SK-N-SH treated with all-trans-retinoic acid at 6 μM for 48 hours (cell line): ENCODE data around the gene ETF1.

Experiments used
- ATAC-seq: fragments of 200-7000 bp; cut with Tn5 transposase; 3 replicates; pipeline ENCODE4 v1.9.1; 2020; ENCODE audit warnings: mild to moderate bottlenecking, moderate library complexity
- ARNTL ChIP-seq: fragments of 450-650 bp; formaldehyde crosslinking; IDR thresholded peaks from 2 replicates; pipeline ENCODE4 v1.5.0; 2020; ENCODE audit warnings: low read depth, mild to moderate bottlenecking, moderate library complexity, borderline replicate concordance
- BACH2 ChIP-seq: fragments of 250-450 bp; sonication (Bioruptor Pico); IDR thresholded peaks from 2 replicates; pipeline ENCODE4 v1.9.0; 2021; ENCODE audit warnings: mild to moderate bottlenecking, borderline replicate concordance
- CSDC2 ChIP-seq: fragments of 250-450 bp; sonication (Bioruptor Pico); IDR thresholded peaks from 2 replicates; pipeline ENCODE4 v1.5.0; 2020; ENCODE audit warnings: mild to moderate bottlenecking, moderate library complexity
- CSRNP3 ChIP-seq: fragments of 250-450 bp; sonication (Bioruptor Pico); IDR thresholded peaks from 2 replicates; pipeline ENCODE4 v1.5.1; 2021; ENCODE audit warnings: mild to moderate bottlenecking, moderate library complexity
- ESRRG ChIP-seq: fragments of 250-450 bp; sonication (Bioruptor Pico); IDR thresholded peaks from 2 replicates; pipeline ENCODE4 v1.6.1; 2021; ENCODE audit warnings: mild to moderate bottlenecking
- GLIS3 ChIP-seq: fragments of 250-450 bp; sonication (Bioruptor Pico); IDR thresholded peaks from 2 replicates; pipeline ENCODE4 v1.5.0; 2020; ENCODE audit warnings: mild to moderate bottlenecking, moderate library complexity
- ISL1 ChIP-seq: fragments of 250-450 bp; sonication (Bioruptor Pico); IDR thresholded peaks from 2 replicates; pipeline ENCODE4 v2.1.2; 2022; ENCODE audit warnings: mild to moderate bottlenecking, moderate library complexity
- OSR1 ChIP-seq: fragments of 250-450 bp; sonication (Bioruptor Pico); IDR thresholded peaks from 2 replicates; pipeline ENCODE4 v1.8.0; 2022; ENCODE audit warnings: moderate library complexity, mild to moderate bottlenecking, inconsistent platforms
- POU6F1 ChIP-seq: fragments of 250-450 bp; sonication (Bioruptor Pico); IDR thresholded peaks from 2 replicates; pipeline ENCODE4 v1.8.0; 2021; ENCODE audit warnings: low read depth, mild to moderate bottlenecking, moderate library complexity, borderline replicate concordance
- PPARA ChIP-seq: fragments of 250-450 bp; sonication (Bioruptor Pico); IDR thresholded peaks from 2 replicates; pipeline ENCODE4 v1.5.0; 2020; ENCODE audit warnings: mild to moderate bottlenecking, borderline replicate concordance
- RARB ChIP-seq: fragments of 250-450 bp; sonication (Bioruptor Pico); IDR thresholded peaks from 2 replicates; pipeline ENCODE4 v1.8.0; 2021; ENCODE audit warnings: mild to moderate bottlenecking, moderate library complexity
- SNAI2 ChIP-seq: fragments of 250-450 bp; sonication (Bioruptor Pico); IDR thresholded peaks from 2 replicates; pipeline ENCODE4 v1.5.0; 2020; ENCODE audit warnings: mild to moderate bottlenecking, moderate library complexity
- TCF4 ChIP-seq: fragments of 250-450 bp; sonication (Bioruptor Pico); IDR thresholded peaks from 2 replicates; pipeline ENCODE4 v1.8.0; 2021; ENCODE audit warnings: mild to moderate bottlenecking, moderate library complexity, borderline replicate concordance
- TOX ChIP-seq: fragments of 250-450 bp; sonication (Bioruptor Pico); IDR thresholded peaks from 2 replicates; pipeline ENCODE4 v1.8.0; 2021; ENCODE audit warnings: mild to moderate bottlenecking, moderate library complexity, borderline replicate concordance
- ZC3H10 ChIP-seq: fragments of 250-450 bp; sonication (Bioruptor Pico); IDR thresholded peaks from 2 replicates; pipeline ENCODE4 v1.5.1; 2021; ENCODE audit warnings: mild to moderate bottlenecking, moderate library complexity
- ZFP3 ChIP-seq: fragments of 250-450 bp; sonication (Bioruptor Pico); IDR thresholded peaks from 2 replicates; pipeline ENCODE4 v1.5.0; 2020; ENCODE audit warnings: mild to moderate bottlenecking, moderate library complexity
- ZFP30 ChIP-seq: fragments of 450-650 bp; formaldehyde crosslinking; IDR thresholded peaks from 2 replicates; pipeline ENCODE4 v1.5.0; 2022; ENCODE audit warnings: mild to moderate bottlenecking, moderate library complexity
- ZNF565 ChIP-seq: fragments of 450-650 bp; formaldehyde crosslinking; conservative IDR thresholded peaks from 2 replicates; pipeline ENCODE4 v1.5.0; 2020; ENCODE audit warnings: low read depth, mild to moderate bottlenecking, moderate library complexity
- ZNF70 ChIP-seq: fragments of 450-650 bp; formaldehyde crosslinking; IDR thresholded peaks from 2 replicates; pipeline ENCODE4 v1.5.0; 2020; ENCODE audit warnings: mild to moderate bottlenecking, moderate library complexity
- ZNF8 ChIP-seq: fragments of 450-650 bp; formaldehyde crosslinking; IDR thresholded peaks from 2 replicates; pipeline ENCODE4 v1.5.0; 2020; ENCODE audit warnings: mild to moderate bottlenecking, moderate library complexity
- TF ChIP-seq, protein P1 (sequence below): fragments of 250-450 bp; sonication (Bioruptor Pico); IDR thresholded peaks from 2 replicates; pipeline ENCODE4 v1.8.0; 2020; ENCODE audit warnings: mild to moderate bottlenecking, moderate library complexity, borderline replicate concordance
- TF ChIP-seq, protein P2 (sequence below): fragments of 250-450 bp; sonication (Bioruptor Pico); IDR thresholded peaks from 2 replicates; pipeline ENCODE4 v1.5.1; 2020; ENCODE audit warnings: low read depth, mild to moderate bottlenecking, moderate library complexity

The ETF1 gene

DNA sequence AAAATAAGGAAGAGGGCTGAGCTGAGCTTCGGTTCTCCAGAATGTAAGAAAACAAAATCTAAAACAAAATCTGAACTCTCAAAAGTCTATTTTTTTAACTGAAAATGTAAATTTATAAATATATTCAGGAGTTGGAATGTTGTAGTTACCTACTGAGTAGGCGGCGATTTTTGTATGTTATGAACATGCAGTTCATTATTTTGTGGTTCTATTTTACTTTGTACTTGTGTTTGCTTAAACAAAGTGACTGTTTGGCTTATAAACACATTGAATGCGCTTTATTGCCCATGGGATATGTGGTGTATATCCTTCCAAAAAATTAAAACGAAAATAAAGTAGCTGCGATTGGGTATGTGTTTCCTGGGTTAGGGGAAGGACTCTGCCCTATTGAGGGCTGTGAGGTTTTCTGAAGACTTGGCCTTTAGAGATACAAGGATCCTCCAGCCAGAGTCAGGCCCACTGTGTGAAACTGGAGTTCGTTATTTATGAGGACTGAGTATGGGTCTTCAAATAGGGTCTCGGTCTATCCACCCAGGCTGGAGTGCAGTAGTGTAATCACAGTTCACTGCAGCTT lies 74.0 kb downstream of the ETF1 start:
- no peak for ATAC-seq
- TF ChIP-seq, protein P1, sequence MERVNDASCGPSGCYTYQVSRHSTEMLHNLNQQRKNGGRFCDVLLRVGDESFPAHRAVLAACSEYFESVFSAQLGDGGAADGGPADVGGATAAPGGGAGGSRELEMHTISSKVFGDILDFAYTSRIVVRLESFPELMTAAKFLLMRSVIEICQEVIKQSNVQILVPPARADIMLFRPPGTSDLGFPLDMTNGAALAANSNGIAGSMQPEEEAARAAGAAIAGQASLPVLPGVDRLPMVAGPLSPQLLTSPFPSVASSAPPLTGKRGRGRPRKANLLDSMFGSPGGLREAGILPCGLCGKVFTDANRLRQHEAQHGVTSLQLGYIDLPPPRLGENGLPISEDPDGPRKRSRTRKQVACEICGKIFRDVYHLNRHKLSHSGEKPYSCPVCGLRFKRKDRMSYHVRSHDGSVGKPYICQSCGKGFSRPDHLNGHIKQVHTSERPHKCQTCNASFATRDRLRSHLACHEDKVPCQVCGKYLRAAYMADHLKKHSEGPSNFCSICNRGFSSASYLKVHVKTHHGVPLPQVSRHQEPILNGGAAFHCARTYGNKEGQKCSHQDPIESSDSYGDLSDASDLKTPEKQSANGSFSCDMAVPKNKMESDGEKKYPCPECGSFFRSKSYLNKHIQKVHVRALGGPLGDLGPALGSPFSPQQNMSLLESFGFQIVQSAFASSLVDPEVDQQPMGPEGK: no peak
- TF ChIP-seq GLIS3 (CRISPR knock-in tag): no peak
- TF ChIP-seq ZFP30: 0 out of 2 replicates have a peak, but pooled peaks have one; percentile 1
- no peak for TF ChIP-seq RARB (CRISPR knock-in tag)
- TF ChIP-seq ZFP3 (CRISPR knock-in tag): no peak
- no peak for TF ChIP-seq PPARA (CRISPR knock-in tag)
- no peak for TF ChIP-seq CSDC2
- no peak for TF ChIP-seq SNAI2 (CRISPR knock-in tag)
- TF ChIP-seq, protein P2, sequence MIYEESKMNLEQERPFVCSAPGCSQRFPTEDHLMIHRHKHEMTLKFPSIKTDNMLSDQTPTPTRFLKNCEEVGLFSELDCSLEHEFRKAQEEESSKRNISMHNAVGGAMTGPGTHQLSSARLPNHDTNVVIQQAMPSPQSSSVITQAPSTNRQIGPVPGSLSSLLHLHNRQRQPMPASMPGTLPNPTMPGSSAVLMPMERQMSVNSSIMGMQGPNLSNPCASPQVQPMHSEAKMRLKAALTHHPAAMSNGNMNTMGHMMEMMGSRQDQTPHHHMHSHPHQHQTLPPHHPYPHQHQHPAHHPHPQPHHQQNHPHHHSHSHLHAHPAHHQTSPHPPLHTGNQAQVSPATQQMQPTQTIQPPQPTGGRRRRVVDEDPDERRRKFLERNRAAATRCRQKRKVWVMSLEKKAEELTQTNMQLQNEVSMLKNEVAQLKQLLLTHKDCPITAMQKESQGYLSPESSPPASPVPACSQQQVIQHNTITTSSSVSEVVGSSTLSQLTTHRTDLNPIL (CRISPR knock-in tag): peak; percentile 68
- no peak; the same call in 1 of the 2 replicates for TF ChIP-seq CSRNP3 (CRISPR knock-in tag)
- no peak for TF ChIP-seq POU6F1 (CRISPR knock-in tag)
- TF ChIP-seq ZC3H10 (CRISPR knock-in tag): no peak; the same call in 1 of the 2 replicates
- TF ChIP-seq BACH2 (CRISPR knock-in tag): no peak
- TF ChIP-seq OSR1 (CRISPR knock-in tag): no peak
- TF ChIP-seq ZNF70 (CRISPR knock-in tag): no peak

DNA sequence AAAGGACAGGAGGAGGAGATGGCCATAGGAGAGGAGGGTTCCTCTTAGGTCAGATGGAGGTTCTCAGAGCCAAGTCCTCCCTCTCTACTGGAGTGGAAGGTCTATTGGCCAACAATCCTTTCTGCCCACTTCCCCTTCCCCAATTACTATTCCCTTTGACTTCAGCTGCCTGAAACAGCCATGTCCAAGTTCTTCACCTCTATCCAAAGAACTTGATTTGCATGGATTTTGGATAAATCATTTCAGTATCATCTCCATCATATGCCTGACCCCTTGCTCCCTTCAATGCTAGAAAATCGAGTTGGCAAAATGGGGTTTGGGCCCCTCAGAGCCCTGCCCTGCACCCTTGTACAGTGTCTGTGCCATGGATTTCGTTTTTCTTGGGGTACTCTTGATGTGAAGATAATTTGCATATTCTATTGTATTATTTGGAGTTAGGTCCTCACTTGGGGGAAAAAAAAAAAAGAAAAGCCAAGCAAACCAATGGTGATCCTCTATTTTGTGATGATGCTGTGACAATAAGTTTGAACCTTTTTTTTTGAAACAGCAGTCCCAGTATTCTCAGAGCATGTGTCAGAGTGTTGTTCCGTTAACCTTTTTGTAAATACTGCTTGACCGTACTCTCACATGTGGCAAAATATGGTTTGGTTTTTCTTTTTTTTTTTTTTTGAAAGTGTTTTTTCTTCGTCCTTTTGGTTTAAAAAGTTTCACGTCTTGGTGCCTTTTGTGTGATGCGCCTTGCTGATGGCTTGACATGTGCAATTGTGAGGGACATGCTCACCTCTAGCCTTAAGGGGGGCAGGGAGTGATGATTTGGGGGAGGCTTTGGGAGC lies 74.7 kb downstream of the ETF1 start:
- no peak for ATAC-seq
- TF ChIP-seq ZNF565 (CRISPR knock-in tag) (no peak), PPARA (CRISPR knock-in tag) (no peak), ZNF70 (CRISPR knock-in tag) (no peak), ISL1 (CRISPR knock-in tag) (no peak), ZFP3 (CRISPR knock-in tag) (no peak), CSRNP3 (CRISPR knock-in tag) (peak; percentile 43; the same call in 1 of the 2 replicates), POU6F1 (CRISPR knock-in tag) (no peak), GLIS3 (CRISPR knock-in tag) (no peak; the same call in 1 of the 2 replicates), SNAI2 (CRISPR knock-in tag) (0 out of 2 replicates have a peak, but pooled peaks have one; percentile 8), CSDC2 (no peak), RARB (CRISPR knock-in tag) (peak; percentile 69), ZC3H10 (CRISPR knock-in tag) (peak; percentile 2; the same call in 1 of the 2 replicates), TCF4 (CRISPR knock-in tag) (peak; percentile 50; the same call in 1 of the 2 replicates), ARNTL (CRISPR knock-in tag) (no peak), OSR1 (CRISPR knock-in tag) (no peak), BACH2 (CRISPR knock-in tag) (no peak), ZNF8 (no peak), TOX (CRISPR knock-in tag) (peak; percentile 7; the same call in 1 of the 2 replicates), ESRRG (CRISPR knock-in tag) (peak; percentile 90; the same call in 1 of the 2 replicates), ZFP30 (peak; percentile 3; the same call in 1 of the 2 replicates)
- TF ChIP-seq, protein P2 (CRISPR knock-in tag): peak; percentile 69
- TF ChIP-seq, protein P1: peak; percentile 26; the same call in 1 of the 2 replicates
